SK-N-SH treated with all-trans-retinoic acid at 6 μM for 48 hours (cell line): ENCODE results near the gene CNTNAP2.

ENCODE experiments used
- ATAC-seq: fragments of 200-7000 bp; cut with Tn5 transposase; 3 replicates; pipeline ENCODE4 v1.9.1; 2020; ENCODE audit warnings: mild to moderate bottlenecking, moderate library complexity
- ARNTL ChIP-seq: fragments of 450-650 bp; formaldehyde crosslinking; IDR thresholded peaks from 2 replicates; pipeline ENCODE4 v1.5.0; 2020; ENCODE audit warnings: low read depth, mild to moderate bottlenecking, moderate library complexity, borderline replicate concordance
- BACH2 ChIP-seq: fragments of 250-450 bp; sonication (Bioruptor Pico); IDR thresholded peaks from 2 replicates; pipeline ENCODE4 v1.9.0; 2021; ENCODE audit warnings: mild to moderate bottlenecking, borderline replicate concordance
- CSDC2 ChIP-seq: fragments of 250-450 bp; sonication (Bioruptor Pico); IDR thresholded peaks from 2 replicates; pipeline ENCODE4 v1.5.0; 2020; ENCODE audit warnings: mild to moderate bottlenecking, moderate library complexity
- ESRRG ChIP-seq: fragments of 250-450 bp; sonication (Bioruptor Pico); IDR thresholded peaks from 2 replicates; pipeline ENCODE4 v1.6.1; 2021; ENCODE audit warnings: mild to moderate bottlenecking
- GLIS3 ChIP-seq: fragments of 250-450 bp; sonication (Bioruptor Pico); IDR thresholded peaks from 2 replicates; pipeline ENCODE4 v1.5.0; 2020; ENCODE audit warnings: mild to moderate bottlenecking, moderate library complexity
- ISL1 ChIP-seq: fragments of 250-450 bp; sonication (Bioruptor Pico); IDR thresholded peaks from 2 replicates; pipeline ENCODE4 v2.1.2; 2022; ENCODE audit warnings: mild to moderate bottlenecking, moderate library complexity
- RARB ChIP-seq: fragments of 250-450 bp; sonication (Bioruptor Pico); IDR thresholded peaks from 2 replicates; pipeline ENCODE4 v1.8.0; 2021; ENCODE audit warnings: mild to moderate bottlenecking, moderate library complexity
- SNAI2 ChIP-seq: fragments of 250-450 bp; sonication (Bioruptor Pico); IDR thresholded peaks from 2 replicates; pipeline ENCODE4 v1.5.0; 2020; ENCODE audit warnings: mild to moderate bottlenecking, moderate library complexity
- TCF4 ChIP-seq: fragments of 250-450 bp; sonication (Bioruptor Pico); IDR thresholded peaks from 2 replicates; pipeline ENCODE4 v1.8.0; 2021; ENCODE audit warnings: mild to moderate bottlenecking, moderate library complexity, borderline replicate concordance
- TOX ChIP-seq: fragments of 250-450 bp; sonication (Bioruptor Pico); IDR thresholded peaks from 2 replicates; pipeline ENCODE4 v1.8.0; 2021; ENCODE audit warnings: mild to moderate bottlenecking, moderate library complexity, borderline replicate concordance
- ZC3H10 ChIP-seq: fragments of 250-450 bp; sonication (Bioruptor Pico); IDR thresholded peaks from 2 replicates; pipeline ENCODE4 v1.5.1; 2021; ENCODE audit warnings: mild to moderate bottlenecking, moderate library complexity
- ZFP3 ChIP-seq: fragments of 250-450 bp; sonication (Bioruptor Pico); IDR thresholded peaks from 2 replicates; pipeline ENCODE4 v1.5.0; 2020; ENCODE audit warnings: mild to moderate bottlenecking, moderate library complexity
- ZFP30 ChIP-seq: fragments of 450-650 bp; formaldehyde crosslinking; IDR thresholded peaks from 2 replicates; pipeline ENCODE4 v1.5.0; 2022; ENCODE audit warnings: mild to moderate bottlenecking, moderate library complexity
- ZNF565 ChIP-seq: fragments of 450-650 bp; formaldehyde crosslinking; conservative IDR thresholded peaks from 2 replicates; pipeline ENCODE4 v1.5.0; 2020; ENCODE audit warnings: low read depth, mild to moderate bottlenecking, moderate library complexity
- ZNF70 ChIP-seq: fragments of 450-650 bp; formaldehyde crosslinking; IDR thresholded peaks from 2 replicates; pipeline ENCODE4 v1.5.0; 2020; ENCODE audit warnings: mild to moderate bottlenecking, moderate library complexity
- ZNF8 ChIP-seq: fragments of 450-650 bp; formaldehyde crosslinking; IDR thresholded peaks from 2 replicates; pipeline ENCODE4 v1.5.0; 2020; ENCODE audit warnings: mild to moderate bottlenecking, moderate library complexity
- TF ChIP-seq, protein P1 (sequence below): fragments of 250-450 bp; sonication (Bioruptor Pico); IDR thresholded peaks from 2 replicates; pipeline ENCODE4 v1.8.0; 2020; ENCODE audit warnings: mild to moderate bottlenecking, moderate library complexity, borderline replicate concordance
- TF ChIP-seq, protein P2 (sequence below): fragments of 250-450 bp; sonication (Bioruptor Pico); IDR thresholded peaks from 2 replicates; pipeline ENCODE4 v1.5.1; 2021; ENCODE audit warnings: mild to moderate bottlenecking, moderate library complexity
- TF ChIP-seq, protein P3 (sequence below): fragments of 250-450 bp; sonication (Bioruptor Pico); IDR thresholded peaks from 2 replicates; pipeline ENCODE4 v1.8.0; 2021; ENCODE audit warnings: low read depth, mild to moderate bottlenecking, moderate library complexity, borderline replicate concordance
- TF ChIP-seq, protein P4 (sequence below): fragments of 250-450 bp; sonication (Bioruptor Pico); IDR thresholded peaks from 2 replicates; pipeline ENCODE4 v1.5.1; 2020; ENCODE audit warnings: low read depth, mild to moderate bottlenecking, moderate library complexity
- TF ChIP-seq, protein P5 (sequence below): fragments of 250-450 bp; sonication (Bioruptor Pico); IDR thresholded peaks from 2 replicates; pipeline ENCODE4 v1.5.0; 2020; ENCODE audit warnings: mild to moderate bottlenecking, moderate library complexity

Gene CNTNAP2

DNA sequence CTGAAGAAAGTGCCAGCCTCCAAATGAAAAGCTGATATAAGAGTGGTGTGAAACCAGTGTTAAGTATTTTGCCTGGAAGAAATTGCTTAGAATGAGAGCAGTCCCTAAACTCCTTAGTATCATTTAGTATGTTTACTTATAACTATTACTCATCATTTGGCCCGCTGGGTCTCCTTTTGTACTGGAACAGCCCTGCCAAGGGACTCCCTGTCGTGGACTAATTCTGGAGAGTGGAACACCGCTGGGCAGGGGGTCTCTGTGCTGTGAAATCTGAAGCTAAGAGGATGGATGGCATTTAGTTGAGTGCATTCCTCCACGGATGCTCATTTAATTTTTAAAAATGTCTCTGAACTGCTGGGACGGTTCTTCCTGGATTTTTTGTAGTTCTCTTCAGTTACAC is 1584.1 kb downstream of the CNTNAP2 start (continued):
- TF ChIP-seq, protein P1, sequence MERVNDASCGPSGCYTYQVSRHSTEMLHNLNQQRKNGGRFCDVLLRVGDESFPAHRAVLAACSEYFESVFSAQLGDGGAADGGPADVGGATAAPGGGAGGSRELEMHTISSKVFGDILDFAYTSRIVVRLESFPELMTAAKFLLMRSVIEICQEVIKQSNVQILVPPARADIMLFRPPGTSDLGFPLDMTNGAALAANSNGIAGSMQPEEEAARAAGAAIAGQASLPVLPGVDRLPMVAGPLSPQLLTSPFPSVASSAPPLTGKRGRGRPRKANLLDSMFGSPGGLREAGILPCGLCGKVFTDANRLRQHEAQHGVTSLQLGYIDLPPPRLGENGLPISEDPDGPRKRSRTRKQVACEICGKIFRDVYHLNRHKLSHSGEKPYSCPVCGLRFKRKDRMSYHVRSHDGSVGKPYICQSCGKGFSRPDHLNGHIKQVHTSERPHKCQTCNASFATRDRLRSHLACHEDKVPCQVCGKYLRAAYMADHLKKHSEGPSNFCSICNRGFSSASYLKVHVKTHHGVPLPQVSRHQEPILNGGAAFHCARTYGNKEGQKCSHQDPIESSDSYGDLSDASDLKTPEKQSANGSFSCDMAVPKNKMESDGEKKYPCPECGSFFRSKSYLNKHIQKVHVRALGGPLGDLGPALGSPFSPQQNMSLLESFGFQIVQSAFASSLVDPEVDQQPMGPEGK (CRISPR knock-in tag): no peak
- TF ChIP-seq ESRRG: no peak
- TF ChIP-seq ZFP30 (CRISPR knock-in tag): no peak
- TF ChIP-seq, protein P2, sequence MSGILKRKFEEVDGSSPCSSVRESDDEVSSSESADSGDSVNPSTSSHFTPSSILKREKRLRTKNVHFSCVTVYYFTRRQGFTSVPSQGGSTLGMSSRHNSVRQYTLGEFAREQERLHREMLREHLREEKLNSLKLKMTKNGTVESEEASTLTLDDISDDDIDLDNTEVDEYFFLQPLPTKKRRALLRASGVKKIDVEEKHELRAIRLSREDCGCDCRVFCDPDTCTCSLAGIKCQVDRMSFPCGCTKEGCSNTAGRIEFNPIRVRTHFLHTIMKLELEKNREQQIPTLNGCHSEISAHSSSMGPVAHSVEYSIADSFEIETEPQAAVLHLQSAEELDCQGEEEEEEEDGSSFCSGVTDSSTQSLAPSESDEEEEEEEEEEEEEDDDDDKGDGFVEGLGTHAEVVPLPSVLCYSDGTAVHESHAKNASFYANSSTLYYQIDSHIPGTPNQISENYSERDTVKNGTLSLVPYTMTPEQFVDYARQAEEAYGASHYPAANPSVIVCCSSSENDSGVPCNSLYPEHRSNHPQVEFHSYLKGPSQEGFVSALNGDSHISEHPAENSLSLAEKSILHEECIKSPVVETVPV: no peak
- no peak for TF ChIP-seq BACH2 (CRISPR knock-in tag)

DNA sequence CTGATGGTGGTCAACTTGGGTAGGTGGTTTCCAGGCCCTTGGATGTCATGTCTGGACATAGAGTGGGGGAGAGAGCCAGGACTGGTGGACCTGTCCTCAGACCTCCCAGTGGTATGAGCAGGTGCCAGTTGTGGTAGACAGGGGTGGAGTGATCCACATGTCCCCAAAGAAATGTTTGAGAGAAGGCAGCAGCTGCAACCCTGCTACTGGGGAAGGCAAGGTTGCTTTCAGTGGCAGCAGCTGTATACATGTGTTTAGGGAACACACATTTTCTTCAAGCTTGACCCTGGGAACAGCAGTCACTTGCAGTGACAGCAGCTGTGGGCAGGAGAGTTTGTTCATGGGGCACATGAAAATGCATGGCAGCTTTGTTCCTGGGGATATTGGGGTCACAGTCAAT is 1591.3 kb downstream of the CNTNAP2 start:
- TF ChIP-seq RARB (no peak), ARNTL (CRISPR knock-in tag) (no peak), ZFP3 (CRISPR knock-in tag) (no peak), GLIS3 (CRISPR knock-in tag) (no peak), ZFP30 (CRISPR knock-in tag) (no peak), ZC3H10 (CRISPR knock-in tag) (no peak), SNAI2 (no peak)
- TF ChIP-seq, protein P3, sequence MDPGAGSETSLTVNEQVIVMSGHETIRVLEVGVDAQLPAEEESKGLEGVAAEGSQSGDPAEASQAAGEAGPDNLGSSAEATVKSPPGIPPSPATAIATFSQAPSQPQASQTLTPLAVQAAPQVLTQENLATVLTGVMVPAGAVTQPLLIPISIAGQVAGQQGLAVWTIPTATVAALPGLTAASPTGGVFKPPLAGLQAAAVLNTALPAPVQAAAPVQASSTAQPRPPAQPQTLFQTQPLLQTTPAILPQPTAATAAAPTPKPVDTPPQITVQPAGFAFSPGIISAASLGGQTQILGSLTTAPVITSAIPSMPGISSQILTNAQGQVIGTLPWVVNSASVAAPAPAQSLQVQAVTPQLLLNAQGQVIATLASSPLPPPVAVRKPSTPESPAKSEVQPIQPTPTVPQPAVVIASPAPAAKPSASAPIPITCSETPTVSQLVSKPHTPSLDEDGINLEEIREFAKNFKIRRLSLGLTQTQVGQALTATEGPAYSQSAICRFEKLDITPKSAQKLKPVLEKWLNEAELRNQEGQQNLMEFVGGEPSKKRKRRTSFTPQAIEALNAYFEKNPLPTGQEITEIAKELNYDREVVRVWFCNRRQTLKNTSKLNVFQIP: no peak
- TF ChIP-seq, protein P1 (CRISPR knock-in tag): no peak
- TF ChIP-seq, all 23 proteins: peak for 0
- ATAC-seq: no peak

DNA sequence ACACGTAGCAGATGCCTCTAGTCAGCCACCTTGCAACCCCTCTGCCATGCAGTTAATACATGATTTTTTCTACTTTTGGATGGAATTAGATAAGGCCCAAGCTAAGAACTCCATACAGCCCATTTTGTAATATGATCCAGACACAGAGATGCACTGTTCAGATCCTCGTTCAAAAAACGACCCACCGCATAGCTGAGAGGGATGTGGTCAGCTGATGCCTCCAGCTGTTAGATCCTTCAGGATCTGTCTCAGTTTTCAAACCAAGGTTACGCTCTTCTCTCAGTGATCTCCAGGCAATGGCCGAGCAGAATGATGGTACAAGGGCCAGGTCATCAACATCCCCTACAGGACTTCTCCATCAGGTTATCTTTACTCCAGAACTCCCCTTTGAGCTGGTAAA is 1592.3 kb downstream of the CNTNAP2 start:
- TF ChIP-seq, protein P1 (CRISPR knock-in tag): no peak
- TF ChIP-seq, protein P4, sequence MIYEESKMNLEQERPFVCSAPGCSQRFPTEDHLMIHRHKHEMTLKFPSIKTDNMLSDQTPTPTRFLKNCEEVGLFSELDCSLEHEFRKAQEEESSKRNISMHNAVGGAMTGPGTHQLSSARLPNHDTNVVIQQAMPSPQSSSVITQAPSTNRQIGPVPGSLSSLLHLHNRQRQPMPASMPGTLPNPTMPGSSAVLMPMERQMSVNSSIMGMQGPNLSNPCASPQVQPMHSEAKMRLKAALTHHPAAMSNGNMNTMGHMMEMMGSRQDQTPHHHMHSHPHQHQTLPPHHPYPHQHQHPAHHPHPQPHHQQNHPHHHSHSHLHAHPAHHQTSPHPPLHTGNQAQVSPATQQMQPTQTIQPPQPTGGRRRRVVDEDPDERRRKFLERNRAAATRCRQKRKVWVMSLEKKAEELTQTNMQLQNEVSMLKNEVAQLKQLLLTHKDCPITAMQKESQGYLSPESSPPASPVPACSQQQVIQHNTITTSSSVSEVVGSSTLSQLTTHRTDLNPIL: no peak
- TF ChIP-seq TCF4 (CRISPR knock-in tag) (no peak), ESRRG (no peak), ZNF565 (CRISPR knock-in tag) (no peak), SNAI2 (no peak), ARNTL (CRISPR knock-in tag) (no peak), ZNF70 (no peak), CSDC2 (no peak), RARB (no peak), ZNF8 (CRISPR knock-in tag) (no peak), BACH2 (CRISPR knock-in tag) (no peak), TOX (CRISPR knock-in tag) (no peak), ISL1 (CRISPR knock-in tag) (no peak)
- TF ChIP-seq, protein P2: no peak
- TF ChIP-seq, protein P5, sequence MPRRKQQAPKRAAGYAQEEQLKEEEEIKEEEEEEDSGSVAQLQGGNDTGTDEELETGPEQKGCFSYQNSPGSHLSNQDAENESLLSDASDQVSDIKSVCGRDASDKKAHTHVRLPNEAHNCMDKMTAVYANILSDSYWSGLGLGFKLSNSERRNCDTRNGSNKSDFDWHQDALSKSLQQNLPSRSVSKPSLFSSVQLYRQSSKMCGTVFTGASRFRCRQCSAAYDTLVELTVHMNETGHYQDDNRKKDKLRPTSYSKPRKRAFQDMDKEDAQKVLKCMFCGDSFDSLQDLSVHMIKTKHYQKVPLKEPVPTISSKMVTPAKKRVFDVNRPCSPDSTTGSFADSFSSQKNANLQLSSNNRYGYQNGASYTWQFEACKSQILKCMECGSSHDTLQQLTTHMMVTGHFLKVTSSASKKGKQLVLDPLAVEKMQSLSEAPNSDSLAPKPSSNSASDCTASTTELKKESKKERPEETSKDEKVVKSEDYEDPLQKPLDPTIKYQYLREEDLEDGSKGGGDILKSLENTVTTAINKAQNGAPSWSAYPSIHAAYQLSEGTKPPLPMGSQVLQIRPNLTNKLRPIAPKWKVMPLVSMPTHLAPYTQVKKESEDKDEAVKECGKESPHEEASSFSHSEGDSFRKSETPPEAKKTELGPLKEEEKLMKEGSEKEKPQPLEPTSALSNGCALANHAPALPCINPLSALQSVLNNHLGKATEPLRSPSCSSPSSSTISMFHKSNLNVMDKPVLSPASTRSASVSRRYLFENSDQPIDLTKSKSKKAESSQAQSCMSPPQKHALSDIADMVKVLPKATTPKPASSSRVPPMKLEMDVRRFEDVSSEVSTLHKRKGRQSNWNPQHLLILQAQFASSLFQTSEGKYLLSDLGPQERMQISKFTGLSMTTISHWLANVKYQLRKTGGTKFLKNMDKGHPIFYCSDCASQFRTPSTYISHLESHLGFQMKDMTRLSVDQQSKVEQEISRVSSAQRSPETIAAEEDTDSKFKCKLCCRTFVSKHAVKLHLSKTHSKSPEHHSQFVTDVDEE: no peak

More for the DNA sequence above, 1592.3 kb downstream of the CNTNAP2 start:
- no peak for ATAC-seq
